DLD1 (cell line): Measurements from ENCODE around the gene FIBCD1.

ENCODE experiments used
- in situ Hi-C: cut with HindIII; loops from 2 replicates; pipeline ENCODE4 v1.10.0; 2017; ENCODE audit warnings: low sequenced_read_pairs

The FIBCD1 gene

DNA sequence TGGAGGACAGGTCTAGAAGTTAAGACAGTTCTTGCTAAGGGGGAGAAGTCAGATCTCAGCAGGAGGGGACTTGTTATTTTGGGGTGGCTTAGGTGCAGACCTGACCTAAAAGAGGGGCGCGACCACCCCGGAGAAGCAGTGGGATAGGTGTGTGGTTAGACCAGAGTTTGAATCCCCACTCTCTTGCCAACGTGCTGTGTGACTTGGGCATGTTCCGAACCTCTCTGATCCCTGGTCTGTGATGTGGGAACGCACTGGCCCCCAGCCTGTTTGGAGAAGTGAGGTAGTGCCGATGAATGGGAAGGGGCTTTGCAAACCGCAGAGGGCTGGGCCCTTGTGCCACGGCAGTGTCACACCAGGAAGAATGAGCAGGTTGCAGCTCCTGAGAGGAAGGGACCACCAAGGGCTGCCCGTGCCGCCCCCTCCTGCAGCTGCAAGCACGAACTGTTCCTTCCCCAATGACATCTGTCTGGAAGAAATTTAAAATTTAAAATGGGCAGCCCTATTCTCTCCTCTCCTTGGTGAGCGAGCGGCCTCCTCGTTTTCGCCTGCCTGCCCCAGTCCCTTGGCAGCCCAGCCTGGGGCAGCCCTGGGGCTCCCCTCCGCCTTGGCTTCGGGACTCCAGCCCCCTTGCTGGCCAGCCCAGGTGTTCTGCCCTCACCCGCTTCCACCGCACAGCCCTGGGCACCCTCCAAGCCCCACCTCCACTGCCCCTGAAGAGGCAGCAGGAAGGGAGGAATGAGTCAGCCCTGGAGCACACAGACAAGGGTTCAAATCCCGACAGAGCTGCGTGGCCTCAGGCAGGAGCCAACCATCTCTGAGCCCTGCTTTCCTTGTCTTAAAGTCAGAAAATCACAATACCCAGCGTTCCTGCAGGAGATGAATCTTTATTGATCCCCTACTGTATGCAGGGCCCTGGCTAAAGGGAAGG lies 1.6 kb downstream of the FIBCD1 start:
- in situ Hi-C loops: no loop called here

DNA sequence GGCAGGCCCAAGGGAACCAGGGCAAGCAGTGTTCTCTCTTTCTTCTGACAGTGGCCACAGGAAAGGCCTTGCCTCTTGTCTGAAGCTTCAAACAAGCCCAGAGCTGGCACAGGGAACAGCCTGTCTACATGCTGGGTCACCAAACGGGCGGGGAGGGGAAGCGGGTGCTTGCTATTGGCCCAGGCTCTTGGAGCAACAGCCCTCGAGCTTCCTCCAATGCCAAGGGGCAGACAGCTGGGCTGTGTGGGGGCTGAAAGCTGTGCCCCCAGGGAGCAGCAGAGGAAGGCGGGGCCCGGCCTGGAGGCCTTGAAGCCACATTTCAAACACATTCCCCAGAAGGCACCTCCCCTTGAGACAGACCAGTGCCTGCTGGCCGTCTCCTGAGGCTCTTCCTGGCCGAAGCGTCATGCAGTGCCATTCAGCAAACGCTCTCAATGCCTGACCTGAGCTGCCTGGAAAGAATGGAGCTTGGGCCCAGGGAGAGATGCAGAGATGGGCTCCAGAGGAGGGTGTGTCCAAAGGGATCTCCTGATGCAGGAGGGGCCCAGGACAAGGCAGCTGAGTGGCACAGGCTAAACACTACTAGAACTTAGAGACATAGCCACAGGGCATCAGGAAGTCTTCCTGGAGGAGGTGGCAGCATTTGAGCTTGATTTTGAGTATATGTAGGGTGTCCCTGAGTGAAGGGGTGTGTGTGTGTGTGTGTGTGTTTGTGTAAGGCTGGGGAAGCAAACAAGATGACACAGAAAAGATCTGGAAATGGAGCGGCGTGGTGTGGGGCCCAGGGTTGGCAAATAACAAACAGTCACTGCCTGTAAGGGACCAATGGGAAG lies 2.5 kb downstream of the FIBCD1 start:
- in situ Hi-C loops: no loop called here

DNA sequence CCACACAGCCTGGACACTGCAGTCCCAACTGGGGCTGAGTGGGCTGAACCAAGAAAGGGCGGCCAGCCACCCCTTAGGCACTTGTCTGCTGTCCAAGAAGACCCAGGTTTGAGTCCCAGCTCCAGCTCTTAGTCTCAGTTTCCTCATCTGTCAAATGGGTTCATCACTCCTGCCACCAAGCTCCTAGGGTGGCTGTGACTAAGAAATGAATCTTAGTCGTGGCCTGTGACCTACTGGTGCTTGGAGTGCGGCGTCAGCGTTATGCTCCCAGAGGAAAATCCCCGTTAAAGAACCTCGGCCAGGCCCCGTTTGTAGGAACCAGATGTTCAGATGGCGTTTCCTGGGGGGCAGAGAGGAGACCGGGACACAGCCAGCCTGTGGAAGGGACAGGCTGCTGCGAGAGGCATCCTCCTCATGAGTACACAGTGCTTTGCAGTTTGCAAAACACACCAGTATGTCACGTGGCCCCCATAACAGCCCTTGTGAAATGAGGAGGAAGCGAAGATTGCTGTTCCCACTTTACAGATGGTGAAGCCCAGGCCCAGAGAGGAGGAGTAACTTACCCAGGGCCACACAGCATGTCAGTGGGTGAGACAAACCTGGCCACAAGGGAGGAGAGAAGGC lies 3.3 kb downstream of the FIBCD1 start:
- in situ Hi-C loops: no loop called here

DNA sequence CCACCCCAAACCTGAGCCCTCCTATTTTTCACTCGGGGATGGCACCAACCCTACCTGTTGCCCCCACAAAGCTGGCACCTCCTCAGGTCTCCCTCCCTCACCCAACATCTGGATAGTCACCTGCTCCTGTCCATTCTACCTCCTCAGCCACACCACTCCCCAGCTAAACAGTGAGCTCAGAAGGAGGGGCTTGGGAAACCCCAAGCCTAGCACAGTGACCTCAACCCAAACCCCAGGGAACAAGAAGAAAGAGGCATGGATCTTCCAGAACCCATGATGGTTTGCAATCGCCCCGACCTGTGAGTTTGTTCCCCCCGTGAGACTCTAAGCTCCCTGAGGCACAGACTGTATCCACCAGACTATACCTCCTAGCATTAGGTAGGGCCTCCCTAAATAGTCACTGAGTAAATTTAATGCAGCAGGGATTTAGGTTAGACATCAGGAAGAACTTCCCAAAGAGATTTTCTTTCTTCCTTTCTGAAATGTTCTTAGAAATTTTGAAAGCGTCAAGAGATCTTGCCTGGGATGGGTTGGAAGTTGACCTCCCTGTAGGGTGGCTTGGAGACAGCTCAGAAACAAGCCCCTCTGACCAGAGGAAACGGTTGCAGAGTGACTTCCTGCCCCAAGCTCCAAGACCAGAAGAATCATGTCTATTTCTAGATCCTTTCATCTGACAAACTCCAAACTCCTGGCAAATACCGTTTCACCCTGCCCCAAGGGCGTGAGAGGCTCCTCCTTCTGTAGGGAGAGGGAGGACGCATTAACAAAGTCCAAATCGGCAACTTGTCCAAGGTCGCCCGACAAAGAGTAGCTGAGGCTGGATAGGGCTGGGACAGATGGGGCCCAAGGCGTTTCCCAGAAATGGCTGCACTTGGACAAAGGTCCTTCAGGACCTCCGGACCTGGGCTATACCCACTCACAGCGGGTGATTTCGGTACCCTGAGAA lies 4.1 kb downstream of the FIBCD1 start:
- in situ Hi-C loops: no loop called here

DNA sequence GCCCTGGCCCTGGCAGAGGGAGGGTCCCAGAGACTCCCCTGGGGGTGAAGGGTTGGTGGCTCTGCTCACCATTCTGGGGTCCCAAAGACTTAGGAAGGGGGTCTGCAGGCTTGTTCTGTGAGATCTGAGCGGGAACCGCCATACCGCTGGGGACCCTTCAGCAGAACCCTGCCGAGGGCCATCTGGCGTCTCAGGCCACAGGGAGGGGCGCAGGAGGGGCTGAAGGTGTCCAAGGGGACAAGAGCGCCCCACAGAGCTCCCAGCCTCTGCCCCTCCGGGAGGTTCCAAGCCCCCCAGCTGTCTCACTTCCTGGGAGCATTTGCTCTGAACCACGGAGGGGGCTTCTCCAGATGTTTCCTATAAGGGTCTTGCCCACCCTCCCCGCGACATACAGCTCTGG lies 4.8 kb downstream of the FIBCD1 start:
- in situ Hi-C loops: no loop called here

DNA sequence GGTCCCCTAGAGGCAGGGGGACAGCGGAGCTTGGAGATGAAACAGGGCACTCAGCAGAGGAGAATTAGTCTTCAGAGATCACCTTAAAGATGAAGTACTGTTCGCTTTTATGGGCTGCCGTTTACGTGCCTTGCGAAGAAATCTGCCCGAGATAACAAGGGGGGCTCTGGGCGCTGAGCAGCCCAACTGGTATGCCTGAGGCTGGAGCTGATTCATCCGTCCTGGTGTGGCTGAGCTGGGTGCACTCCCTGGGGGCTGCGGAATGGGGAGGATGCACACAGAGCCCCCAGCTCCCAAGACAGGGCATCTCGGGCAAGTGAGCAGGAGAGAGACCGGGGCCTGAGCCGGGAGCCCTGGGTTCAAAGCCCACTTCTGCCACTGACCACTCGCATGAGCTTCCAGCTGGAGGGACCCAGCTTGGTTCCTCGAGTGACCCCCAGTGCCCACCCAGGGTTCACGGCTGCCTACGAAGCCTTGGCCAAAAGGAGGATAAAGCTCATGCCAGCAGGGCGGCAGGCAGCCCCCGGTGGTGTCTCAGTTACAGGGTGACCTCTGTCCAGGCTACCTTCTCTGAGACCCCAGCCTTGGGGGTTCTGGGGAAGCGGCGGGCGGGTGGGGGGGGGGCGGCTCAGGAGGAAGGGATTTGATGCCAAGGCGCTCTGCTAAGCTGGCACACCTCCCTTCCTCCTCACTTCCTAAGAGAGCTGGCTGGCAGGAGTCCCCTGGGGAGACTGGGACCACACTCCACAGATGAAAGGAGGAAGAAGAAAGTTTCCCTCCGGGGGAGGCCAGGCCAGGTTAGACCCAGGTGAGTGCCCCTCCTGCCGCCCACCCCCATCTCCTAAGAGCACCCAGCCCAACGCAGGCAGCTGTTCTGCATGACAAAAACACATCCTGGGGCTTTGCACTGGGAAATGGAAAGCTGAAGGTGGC lies 5.7 kb downstream of the FIBCD1 start:
- in situ Hi-C loops: no loop called here

DNA sequence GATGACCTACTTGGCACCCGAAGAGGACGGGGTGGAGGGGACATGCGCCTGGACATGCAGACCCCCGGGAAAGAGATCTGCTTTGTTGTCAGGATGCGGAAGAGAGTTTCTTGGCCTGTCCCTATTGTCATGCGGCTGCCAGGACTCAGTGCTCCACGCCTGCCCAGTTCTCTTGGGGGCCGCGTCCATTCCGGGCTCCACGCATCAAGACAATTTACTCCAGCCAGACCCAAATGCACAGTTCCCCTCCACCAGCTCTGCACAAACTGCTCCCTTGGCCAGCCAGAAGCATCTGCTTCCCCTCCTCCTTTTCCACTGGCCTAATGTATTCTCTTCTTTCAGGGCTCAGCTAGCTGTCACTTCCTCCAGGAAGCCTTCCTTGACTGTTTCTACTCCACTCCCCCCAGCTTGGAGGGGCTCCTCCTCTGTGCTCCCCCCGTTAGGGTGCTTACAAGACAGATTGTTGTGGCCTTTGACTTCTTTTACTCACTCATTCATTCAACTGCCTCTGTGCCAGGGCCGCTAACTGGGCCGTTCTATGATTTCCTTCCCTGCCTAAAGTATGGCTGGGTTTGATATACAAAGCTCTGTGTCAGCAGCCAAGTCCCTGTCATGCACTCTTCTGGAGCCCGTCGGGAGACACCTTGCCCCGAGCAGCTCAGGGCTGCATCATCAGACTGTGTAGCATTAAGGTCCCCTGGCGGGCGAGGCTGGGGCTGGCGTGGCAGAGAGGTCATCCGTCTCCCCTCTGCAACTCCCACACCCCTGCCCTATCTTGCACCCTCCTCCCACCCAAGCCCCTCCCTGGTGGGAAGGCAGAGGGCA lies 6.6 kb downstream of the FIBCD1 start:
- in situ Hi-C loops: no loop called here

DNA sequence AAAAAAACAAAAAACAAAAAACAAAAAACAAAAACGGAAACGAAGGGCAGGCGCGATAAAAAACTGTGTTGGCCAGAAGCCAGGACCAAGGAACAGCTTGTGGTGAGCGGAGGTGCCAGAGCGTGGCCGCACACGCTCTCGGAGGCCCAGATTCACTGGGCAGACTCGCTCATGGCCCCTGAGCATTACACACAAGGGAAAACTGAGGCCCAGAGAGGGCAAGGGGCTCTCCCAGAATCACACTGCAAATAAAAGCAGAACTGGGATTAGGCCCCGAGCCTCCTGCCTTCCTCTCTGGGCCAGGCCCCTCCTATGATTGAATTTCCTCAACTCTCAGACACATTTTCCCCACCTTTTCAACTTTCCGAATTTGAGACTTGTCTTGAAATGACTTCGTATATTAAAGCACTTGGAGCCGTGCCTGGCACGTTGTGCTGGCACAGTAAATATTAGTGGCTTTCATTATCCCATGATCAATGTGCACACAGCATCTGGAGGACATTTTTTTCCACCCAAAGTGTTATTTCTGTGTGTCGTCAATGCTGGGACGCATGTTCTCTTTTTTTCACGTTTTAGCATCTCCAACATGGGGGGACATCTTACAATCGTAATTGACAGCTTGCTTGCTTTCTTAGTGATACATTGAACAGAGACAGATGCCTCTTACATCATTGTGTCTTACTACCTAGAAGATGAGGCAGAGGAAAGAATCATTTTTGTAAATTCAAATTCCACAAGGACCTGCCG lies 7.4 kb downstream of the FIBCD1 start:
- in situ Hi-C loops: no loop called here

DNA sequence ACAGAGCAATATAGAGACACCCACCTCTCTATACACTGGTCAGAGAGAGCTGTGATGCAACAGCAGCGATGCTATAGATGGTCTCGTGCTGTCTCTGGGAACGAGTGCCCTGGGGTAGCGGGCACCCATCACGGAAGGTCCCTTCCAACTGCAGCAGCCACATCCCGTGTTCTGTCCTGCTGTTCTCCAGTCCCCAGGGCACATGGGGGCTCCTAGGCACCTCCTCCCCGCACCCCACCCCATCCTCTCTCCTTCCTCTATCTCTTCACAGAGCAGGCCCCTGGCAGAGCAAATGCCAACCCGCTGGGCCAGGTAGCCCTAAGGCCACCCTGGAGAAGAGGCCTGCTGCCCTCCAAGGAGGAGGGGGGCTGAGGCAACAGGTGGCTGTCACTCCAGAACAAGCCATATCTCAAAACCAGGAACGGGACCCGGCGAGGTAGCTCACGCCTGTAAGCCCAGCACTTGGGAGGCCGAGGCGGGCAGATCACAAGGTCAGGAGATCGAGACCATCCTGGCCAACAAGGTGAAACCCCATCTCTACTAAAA lies 8.2 kb downstream of the FIBCD1 start:
- in situ Hi-C loops: no loop called here

DNA sequence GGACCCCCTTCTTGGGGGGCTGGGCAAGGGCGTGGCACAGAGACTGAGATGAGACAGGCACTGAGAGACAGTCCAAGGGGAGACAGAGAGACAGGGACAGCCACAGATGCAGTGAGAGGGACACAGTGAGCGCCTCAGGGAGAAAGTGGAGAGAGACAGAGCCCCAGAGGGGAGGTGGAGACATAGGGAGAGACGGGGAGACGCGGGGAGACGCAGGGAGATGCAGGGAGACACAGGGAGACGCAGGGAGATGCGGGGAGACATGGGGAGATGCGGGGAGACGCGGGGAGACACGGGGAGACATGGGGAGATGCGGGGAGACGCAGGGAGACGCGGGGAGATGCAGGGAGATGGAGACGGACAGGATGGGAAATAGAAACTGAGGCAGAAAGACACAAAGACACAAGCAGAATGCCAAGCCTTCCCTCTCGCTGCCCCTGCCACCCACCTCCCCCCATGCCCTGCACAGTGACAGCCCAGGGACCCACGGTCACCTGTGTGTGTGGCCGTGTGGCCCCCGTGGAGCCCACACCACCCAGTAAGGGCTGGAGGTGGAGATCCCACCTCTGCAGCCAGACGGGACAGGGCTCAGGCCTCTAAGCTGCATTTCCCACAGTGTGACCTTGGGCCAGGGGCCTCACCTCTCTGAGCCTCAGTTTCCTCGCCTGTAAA lies 8.8 kb downstream of the FIBCD1 start:
- in situ Hi-C loops: no loop called here

DNA sequence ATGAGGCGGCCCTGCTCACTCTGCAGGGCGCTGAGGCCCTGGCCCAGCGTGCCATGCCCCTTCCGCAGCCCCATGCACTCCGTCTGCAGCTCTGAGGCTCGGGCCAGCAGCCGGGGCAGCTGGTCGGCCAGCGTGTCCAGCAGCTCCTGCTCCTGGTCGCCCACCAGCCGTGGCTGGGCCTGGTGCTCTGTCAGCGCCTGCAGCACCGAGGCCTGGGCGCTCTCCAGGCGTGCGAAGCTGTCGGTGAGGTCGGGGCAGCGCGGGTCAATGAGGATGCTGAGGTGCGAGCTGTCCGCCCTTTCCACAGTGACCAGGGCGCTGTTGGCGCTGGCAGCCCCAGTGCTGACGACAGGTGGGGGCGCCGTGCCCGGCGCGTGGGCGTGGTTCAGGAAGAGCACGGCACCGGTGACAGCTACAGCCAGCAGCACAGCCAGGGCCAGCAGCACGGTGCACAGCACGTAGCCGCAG lies 9.4 kb downstream of the FIBCD1 start:
- in situ Hi-C loops: no loop called here

DNA sequence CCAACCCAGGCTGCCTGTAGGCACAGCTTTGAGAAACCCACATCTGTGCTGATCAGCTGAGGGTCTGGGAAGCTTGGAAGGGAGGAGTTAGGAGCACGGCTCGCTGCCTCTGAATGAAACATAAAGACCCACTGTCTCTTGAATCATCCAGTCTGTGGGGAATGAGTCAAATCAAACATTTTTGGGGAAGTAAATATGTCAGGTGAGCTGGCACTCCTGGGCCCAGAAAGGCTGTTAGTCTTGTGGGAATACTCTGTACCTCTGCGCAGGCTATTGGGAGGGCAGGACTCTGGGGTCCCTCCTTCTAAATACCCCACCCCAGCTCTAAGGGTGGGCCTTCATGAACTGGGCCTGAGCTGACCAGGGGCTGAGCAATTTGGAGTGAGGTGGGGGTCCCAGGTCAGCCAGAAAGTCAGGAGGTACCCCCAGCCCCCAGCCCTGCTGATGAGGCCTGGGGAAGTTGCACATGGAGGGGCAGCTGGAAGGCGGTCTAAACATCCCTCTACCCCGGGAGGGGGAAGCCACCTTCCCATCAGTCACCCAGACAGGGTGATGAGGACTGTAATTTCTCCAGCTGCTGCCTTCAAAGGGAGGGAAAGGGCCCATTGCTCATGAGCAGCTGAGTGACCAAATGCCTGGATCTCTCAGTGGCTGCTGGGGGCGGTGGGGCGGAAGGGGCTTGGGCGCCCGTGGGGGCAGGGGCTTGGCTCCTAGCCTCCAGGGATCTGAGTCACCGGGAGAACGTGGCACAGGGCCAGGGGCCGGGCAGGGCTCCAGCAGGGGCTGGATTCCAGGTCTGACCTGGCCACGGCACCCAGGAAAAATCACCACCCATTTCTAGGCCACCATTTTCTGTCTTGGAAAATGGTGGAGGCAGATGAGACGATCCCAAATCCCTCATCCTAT lies 10.8 kb downstream of the FIBCD1 start:
- in situ Hi-C loops: no loop called here

DNA sequence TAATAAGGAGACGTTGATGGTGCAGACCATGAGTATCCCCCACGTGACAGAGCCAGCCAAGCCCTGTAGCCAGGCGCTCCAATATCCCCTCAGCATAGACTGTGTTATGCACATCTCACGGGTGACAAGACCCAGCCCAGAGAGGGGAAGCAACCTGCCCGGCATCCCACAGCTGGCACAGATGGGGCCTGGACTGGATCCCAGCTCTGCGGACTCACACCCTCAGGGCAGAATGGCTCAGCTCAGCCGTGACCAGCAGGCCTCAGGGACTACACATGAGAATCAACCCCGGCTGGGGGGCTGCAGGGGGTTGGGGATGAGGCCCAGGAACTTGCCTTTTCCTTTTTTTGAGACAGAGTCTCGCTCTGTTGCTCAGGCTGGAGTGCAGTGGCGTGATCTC lies 11.7 kb downstream of the FIBCD1 start:
- in situ Hi-C loops: no loop called here

DNA sequence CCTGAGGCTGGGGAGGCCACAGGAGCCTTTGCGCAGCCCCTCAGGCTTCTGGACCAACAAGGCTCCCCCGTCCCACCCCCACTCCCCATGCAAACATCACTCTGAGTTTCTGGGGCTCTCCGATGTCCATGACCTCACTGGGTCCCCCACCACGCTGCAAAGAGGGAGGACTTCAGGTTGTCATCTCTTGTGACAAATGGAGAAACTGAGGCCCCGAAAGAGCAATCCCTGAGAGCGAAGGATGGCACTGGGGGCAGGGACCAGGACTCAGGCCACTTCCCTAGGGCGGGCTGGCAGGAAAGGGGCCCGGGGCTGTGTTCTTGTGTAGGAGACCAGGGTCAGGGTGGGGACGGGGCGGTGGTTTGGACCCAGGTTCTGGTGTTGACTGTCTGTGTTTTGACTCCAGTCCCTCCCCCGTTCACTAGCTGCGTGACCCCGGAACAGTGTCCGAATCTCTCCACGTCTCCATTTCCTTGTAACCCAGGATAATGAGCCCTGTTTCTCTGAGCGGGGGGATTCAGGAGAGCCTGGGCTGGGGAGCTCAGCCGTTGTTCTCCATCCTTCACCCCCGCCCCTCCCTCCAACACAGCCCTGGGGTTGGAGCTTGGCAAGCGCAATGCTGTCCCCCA lies 13.9 kb downstream of the FIBCD1 start:
- in situ Hi-C loops: no loop called here

DNA sequence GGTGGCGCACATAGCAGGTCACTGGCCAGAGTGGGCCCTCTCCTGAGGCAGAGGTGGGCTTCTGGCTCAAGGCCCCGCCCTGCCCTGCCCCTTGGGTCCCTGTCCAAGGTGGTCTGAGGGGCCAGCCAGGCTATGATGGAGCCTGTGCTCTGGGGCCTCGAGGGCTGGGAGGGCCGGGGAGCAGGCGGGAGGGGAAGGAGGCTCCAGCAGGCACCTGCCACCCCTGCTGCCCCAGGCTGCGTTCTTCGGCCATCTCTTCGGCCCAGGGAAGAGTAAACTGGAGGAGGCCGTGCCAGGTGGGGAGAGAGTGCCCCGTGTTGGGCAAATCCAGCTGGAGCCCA lies 14.6 kb downstream of the FIBCD1 start:
- in situ Hi-C loops: no loop called here
